ENCODE measurements around the gene ERGIC3.
"Not testable (repeated sequence)": the region's sequence is repeated elsewhere in the genome, so short reads cannot be mapped to it uniquely, and the experiment has no call there.

ERGIC3 gene

DNA sequence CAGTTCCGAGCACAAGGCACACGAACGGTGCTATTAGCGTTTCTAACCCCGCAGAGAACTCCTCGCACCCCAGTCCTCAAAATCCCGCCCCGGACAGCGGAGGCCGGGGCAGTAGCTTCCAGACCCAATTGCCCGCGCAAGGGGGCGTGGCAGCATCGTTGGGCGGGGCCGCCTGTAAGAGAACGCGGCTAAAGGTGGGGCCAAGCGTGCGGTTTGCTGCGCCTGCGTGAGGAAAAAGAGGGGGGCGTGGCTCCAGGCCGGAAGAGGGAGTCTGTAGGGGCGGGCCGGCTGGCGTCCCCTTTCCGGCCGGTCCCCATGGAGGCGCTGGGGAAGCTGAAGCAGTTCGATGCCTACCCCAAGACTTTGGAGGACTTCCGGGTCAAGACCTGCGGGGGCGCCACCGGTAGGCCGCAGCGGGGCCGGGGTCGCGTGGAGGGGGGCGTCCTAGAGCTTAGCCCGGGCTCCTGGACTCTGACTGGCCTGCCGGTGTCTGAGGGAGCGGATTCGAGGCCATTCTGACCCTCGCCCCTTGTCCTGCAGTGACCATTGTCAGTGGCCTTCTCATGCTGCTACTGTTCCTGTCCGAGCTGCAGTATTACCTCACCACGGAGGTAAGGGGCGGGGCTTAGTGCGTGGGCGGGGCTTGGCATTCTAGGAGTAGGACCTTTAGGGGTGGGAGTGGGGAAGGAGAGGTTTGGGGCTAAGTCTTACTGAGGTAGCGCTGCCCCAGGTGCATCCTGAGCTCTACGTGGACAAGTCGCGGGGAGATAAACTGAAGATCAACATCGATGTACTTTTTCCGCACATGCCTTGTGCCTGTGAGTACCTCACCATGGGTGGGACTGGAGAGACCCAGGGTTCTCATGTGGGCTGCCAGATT, at the start of gene ERGIC3:
Gene ERGIC3 (plus strand): TSS at position 296 of the 880 bp plus-strand sequence. CDS start 20 bp downstream, at position 316.
- peak; percentile 98 for DNase-seq

DNA sequence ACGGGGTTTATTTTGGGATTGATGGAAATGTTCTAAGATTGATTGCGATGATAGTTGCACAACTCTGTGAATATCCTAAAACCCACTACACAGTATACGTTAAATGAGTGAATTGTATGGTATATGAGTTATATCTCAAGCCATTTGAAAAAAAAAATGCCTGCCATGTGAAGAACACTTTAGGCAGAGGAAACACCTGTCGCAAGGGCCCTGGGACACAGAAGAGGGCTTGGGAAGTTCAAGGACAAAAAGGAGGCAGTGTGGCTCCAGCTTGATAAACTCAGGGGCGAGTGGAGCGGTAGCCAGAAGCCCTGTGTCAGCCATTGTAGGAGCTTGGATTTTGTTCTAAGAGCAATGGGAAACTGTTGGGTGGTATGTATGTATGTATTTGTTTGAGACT, 49.5 kb upstream of the ERGIC3 start:
- DNase-seq = no peak

GRCh38 chr20:35496481-35496880, 45.4 kb upstream of the ERGIC3 start:
- DNase-seq = no peak

- DNase-seq = no peak
Observed at GRCh38 chr20:35497320-35497719, 44.6 kb upstream of the ERGIC3 start.

DNA sequence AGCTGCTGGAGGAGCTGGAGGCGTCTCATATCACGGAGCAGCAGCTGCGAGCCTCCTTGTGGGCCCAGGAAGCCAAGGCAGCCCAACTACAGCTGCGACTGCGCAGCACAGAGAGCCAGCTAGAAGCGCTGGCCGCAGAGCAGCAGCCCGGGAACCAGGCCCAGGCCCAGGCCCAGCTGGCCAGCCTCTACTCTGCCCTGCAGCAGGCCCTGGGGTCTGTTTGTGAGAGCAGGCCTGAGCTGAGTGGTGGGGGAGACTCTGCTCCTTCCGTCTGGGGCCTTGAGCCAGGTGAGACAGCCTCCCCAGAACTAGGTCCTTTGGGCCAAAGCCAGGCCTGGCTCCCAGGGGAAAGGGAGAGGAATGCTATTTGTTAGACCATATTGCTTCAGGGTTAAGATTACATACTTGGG, 44.1 kb upstream of the ERGIC3 start:
- no peak for DNase-seq

DNA sequence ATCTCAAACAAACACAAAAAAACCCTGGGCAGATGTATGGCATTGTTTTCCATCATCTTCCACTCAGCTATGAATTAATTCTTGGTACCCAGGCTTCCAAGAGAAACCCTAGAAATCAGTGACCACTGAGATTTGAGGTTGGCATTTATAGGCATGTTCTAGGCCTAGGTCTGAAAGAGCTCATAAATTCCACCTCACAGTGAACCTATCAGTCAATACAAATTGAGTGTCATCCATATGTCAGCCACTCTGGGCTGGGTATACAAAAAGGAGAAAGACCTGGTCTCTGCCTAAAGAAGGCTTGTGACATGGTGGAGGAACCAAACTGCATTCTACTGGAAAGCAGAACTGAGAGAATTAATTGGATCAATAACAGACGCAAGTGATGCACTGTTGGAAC, 42.6 kb upstream of the ERGIC3 start:
- DNase-seq = no peak

DNA sequence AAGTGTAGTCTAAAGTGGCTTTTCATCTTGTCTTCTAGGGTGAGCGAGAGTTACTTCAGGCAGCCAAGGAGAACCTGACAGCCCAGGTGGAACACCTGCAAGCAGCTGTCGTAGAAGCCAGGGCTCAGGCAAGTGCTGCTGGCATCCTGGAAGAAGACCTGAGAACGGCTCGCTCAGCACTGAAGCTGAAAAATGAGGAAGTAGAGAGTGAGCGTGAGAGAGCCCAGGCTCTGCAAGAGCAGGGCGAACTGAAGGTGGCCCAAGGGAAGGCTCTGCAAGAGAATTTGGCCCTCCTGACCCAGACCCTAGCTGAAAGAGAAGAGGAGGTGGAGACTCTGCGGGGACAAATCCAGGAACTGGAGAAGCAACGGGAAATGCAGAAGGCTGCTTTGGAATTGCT, 39.5 kb upstream of the ERGIC3 start:
- no peak for DNase-seq

GRCh38 chr20:35503281-35503680, 38.6 kb upstream of the ERGIC3 start:
- DNase-seq = no peak

GRCh38 chr20:35503841-35504561, 37.9 kb upstream of the ERGIC3 start:
- DNase-seq = no peak

DNA sequence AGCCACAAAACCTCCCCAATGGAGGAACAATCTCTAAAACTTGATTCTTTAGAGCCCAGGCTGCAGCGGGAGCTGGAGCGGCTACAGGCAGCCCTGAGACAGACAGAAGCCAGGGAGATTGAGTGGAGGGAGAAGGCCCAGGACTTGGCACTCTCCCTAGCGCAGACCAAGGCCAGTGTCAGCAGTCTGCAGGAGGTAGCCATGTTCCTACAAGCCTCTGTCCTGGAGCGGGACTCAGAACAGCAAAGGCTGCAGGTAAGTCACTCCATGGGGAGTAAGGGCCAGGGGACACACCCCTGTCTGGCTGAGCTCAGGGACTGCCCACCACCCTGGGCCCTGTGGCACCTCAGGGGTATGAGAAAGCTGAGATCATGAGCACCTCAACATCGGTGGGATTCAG, 37.1 kb upstream of the ERGIC3 start:
- no peak for DNase-seq

GRCh38 chr20:35506179-35506578, 35.7 kb upstream of the ERGIC3 start:
- DNase-seq = no peak

DNA sequence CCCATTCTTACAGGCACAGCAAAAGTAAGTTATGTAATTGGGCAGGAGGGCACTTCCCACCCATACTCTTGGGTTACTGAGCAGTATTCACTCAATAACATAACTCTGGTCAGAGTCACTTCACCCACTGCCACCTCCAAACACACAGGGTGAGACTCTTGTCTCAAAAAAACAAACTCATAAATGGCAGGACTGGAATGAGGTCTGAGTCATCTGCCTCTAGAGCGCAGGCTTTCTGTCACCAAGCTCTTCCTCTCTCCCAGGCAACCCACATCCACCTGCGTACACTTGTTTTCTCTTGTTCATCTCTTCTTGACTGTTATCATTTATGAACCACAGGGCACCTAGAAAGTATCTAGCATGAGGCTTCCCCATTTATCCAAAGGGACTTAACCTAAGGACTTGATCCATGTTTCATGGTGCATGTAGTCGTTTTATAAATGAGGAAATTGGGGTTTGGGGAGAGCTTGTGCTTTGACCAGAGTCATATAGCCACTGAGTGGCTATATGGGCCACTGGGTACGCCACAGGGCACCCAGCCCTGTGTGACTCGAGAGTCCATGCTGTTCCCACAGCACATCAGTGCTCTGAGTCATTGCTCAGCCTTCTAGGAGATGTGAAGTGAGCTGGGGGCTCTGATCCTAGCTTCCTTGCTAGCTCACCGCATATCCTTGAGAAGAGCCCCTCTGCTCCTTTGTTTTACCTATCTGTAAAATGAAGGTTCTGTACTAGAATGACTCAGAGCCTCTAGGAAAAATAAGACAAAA, 34.8 kb upstream of the ERGIC3 start:
- DNase-seq = no peak

DNA sequence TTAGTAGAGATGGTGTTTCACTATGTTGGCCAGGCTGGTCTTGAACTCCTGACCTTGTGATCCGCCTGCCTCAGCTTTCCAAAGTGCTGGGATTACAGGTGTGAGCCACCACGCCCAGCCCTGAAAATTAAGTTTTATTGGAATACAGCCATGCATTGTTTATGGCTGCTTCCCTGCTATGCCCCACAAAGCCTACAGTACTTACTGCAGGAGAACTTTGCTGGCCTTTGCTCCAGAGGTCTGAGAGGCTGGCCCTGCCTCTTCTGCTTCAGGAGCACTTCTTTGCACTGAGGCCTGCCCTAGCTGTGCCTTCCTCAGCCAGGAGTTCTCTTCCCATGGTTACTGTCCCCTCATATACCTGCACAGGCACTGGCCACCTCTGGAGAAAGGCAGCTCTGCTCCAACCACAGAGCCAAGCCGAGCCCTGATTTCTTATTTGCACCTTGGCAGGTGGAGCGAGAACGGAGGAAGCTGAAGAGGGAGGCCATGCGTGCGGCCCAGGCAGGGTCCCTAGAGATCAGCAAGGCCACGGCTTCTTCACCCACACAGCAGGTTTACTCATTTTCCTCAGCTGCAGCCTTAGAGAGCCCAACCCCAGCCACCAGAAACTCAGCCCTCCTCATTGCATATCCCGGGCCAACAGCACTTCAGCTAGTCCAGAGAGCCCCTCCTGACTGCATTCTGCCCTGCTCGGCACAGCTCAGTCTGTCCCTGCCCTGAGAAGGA, 33.2 kb upstream of the ERGIC3 start:
- DNase-seq = no peak

DNA sequence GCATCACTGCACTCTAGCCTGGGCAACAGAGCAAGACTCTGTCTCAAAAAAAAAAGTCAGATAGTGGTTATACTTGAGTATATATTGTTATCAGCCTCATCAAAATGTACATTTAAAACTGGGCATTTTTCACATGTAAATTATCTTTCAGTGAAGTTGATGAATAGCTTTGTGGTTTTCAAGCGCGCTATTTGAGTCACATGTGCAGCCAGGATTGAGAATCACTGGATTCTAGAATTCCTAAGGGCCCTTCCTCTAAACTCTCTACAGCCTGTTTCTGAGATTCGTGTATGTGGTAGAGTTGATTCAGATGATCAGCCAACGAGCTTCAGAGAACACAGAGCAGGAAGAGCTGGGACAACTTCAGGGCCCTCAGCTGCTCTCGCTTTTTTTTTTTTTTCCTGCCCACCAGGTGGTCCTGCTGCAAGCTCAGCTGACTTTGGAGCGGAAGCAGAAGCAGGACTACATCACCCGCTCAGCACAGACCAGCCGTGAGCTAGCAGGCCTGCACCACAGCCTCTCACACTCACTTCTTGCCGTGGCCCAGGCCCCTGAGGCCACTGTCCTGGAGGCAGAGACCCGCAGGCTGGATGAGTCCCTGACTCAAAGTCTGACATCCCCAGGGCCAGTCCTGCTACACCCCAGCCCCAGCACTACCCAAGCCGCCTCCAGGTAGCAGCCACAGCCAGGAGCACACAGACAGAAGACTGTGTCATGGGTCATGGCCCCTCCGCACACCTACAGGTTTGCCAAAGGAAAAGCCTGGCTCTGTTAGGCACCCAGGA, 30.7 kb upstream of the ERGIC3 start:
- no peak for DNase-seq

GRCh38 chr20:35511814-35512420, 30.0 kb upstream of the ERGIC3 start:
- peak; percentile 20 for DNase-seq

GRCh38 chr20:35514371-35514932, 27.4 kb upstream of the ERGIC3 start:
- no peak for DNase-seq

DNA sequence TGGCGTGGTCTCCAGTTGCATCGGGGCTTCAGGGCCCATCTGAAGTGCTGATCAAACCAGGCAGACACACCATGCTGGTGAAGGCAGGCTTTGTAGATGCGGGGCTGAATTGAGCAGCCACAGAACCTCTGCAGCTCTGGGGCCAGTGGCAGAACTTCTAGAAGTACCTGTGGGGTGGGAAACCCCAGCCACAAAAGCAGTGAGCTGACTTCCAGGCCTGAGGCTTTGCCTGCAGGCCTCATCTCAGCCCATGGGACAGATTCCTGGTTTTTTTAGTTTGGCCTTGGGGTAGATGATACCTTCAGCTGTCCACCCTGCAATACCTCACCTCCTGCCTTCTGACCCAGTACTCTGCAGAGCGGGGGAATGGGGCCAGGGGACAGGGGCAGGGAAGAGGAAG, 26.5 kb upstream of the ERGIC3 start:
- DNase-seq = no peak

DNA sequence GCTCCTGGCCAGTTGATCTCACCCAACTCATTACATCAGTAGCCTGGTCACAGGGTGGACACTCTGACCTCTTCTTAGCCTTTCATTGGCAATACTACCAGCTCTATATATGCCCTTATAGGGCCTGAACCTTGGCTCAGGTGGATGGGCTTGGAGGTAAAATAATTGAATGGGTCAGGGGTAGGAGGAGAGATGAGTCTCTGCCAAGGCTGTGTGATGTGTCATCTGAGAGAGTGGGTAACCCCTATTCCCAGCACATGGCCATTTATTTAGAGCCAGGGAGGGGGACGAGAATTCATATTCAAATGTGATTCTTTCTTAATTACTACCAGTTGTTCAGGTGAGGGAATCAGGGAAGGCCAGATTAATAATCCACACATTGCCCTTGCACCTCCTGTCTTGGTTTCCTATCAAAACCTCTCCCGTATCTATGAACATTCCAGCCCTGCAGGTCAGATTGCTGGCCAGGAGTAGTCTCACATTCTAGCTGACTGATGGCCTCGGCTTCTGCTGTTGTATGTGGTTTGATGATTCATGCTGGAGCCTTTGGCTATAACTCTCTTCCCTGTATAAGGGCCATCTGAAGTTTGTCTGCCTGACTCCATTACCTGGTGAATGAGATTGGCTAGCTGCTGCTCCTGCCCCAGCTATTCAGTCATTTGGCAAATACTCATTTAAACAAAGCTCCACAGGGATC, 25.8 kb upstream of the ERGIC3 start:
- DNase-seq = no peak

DNA sequence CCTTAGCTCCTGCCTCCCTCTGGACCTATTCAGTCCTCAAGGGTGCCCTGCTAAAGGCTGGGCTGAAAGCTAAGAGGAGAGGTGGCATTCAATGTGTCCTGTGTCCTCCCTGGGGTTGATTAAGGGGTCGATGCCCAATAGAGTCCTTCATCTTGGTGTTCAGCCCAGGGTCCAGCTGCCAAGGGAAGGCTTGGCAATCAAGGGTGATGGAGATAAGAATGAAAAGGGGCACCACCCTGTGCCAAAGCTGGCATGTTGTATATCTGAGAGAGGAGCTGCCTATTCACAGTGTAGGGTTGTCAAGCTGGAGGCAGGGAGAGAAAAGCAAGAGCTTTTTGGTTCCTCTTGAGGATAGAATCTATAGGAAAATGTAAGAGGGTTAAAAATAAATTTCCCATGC, 24.8 kb upstream of the ERGIC3 start:
- DNase-seq = no peak

GRCh38 chr20:35517767-35518166, 24.1 kb upstream of the ERGIC3 start:
- not testable (repeated sequence) for DNase-seq
